Tibial nerve (tissue), 4 donors: Measurements from ENCODE around the gene BAIAP2. TPM values are rescaled to one million over a fixed set of nuclear protein-coding genes. Genes with fewer than 3 reads are reported as not detected.
"Not testable (repeated sequence)": the region's sequence is repeated elsewhere in the genome, so short reads cannot be mapped to it uniquely, and the experiment has no call there.

Experiments used
- DNase-seq, 2 donors: peaks; one replicate each; pipeline ENCODE4 v3.0.0-alpha.2; 2019; ENCODE audit warnings: low spot score in 2 of 2
- H3K27ac ChIP-seq, 4 donors: fragments of 200-600 bp; sonication (generic) in 3 of 4; one replicate each; pipeline ENCODE4 v1.5.1; 2017 to 2019; ENCODE audit warnings: mild to moderate bottlenecking in 1 of 4
- H3K27me3 ChIP-seq, 2 donors: fragments of 200-600 bp; sonication (generic) in 1 of 2; one replicate each; pipeline versions ENCODE4 v1.5.1 to v1.6.0; 2017 to 2019
- H3K36me3 ChIP-seq, 3 donors: fragments of 200-600 bp; sonication (generic); one replicate each; pipeline ENCODE4 v1.5.1; 2018 to 2019
- H3K4me1 ChIP-seq, 4 donors: fragments of 200-600 bp; sonication (generic) in 3 of 4; one replicate each; pipeline ENCODE4 v1.5.1; 2017 to 2019
- H3K4me3 ChIP-seq, 4 donors: fragments of 200-600 bp; sonication (generic) in 3 of 4; one replicate each; pipeline ENCODE4 v1.5.1; 2017 to 2019; ENCODE audit warnings: mild to moderate bottlenecking in 1 of 4, moderate library complexity in 1 of 4
- H3K9me3 ChIP-seq, 4 donors: fragments of 200-600 bp; sonication (generic) in 3 of 4; one replicate each; pipeline ENCODE4 v1.5.1; 2017 to 2019
- CTCF ChIP-seq, 5 experiments: fragments of 200-600 bp in 3 of 5; fragments of 450-650 bp in 2 of 5; sonication (generic) in 3 of 5; IDR thresholded peaks; one replicate each; pipeline ENCODE4 v1.5.1; 2016 to 2019; ENCODE audit warnings: antibody characterized with exemption in 5 of 5, mild to moderate bottlenecking in 3 of 5, moderate library complexity in 2 of 5
- EP300 ChIP-seq, 2 donors: sonication (generic); formaldehyde crosslinking; IDR thresholded peaks; one replicate each; pipeline ENCODE4 v1.6.1; 2017; ENCODE audit warnings: antibody characterized with exemption in 2 of 2, mild to moderate bottlenecking in 1 of 2
- POLR2A ChIP-seq, 2 donors: fragments of 450-650 bp; IDR thresholded peaks; one replicate each; pipeline ENCODE4 v1.6.1; 2017; ENCODE audit warnings: antibody characterized with exemption in 2 of 2, mild to moderate bottlenecking in 2 of 2, moderate library complexity in 2 of 2
- WGBS, 2 donors: methylation state at CpG; one replicate each; pipeline ENCODE4 v1.1.5; 2018; 5-methylcytosine and 5-hydroxymethylcytosine counted together
- total RNA-seq, 4 donors: library from RNA; depleted of rRNA; stranded (reverse); fragments of >200 nt; gene quantifications; one replicate each; pipeline ENCODE4 v1.1.0, GENCODE V29; 2016

BAIAP2 gene
- total RNA-seq, 4 donors from 2014 or later, result 49.5 to 81.2 (median 66.9) TPM

- no peaks in the 10 kb centered on the region for H3K9me3 ChIP-seq
- 91 to 92% methylated on average over 42 of the region's 42 CpGs for WGBS, 2 donors
- no peak overlapping the region for H3K27ac ChIP-seq
- DNase-seq, result no peak
- H3K36me3 ChIP-seq, result peaks cover 0 to 38% (median 0%) of the 10 kb centered on the region in 3 donors
- no peak overlapping the region for H3K4me3 ChIP-seq
- peaks cover 0 to 37% (median 0%) of the 10 kb centered on the region in 4 donors for H3K4me1 ChIP-seq
- TF ChIP-seq CTCF (IDR thresholded peaks at IDR 0.05) (no peak), POLR2A (IDR thresholded peaks at IDR 0.05) (no peak), EP300 (IDR thresholded peaks at IDR 0.05) (no peak)
- H3K27me3 ChIP-seq, result no peaks in the 10 kb centered on the region
Measured at GRCh38 chr17:81073967-81074839, 39.3 kb downstream of the BAIAP2 start.

DNA sequence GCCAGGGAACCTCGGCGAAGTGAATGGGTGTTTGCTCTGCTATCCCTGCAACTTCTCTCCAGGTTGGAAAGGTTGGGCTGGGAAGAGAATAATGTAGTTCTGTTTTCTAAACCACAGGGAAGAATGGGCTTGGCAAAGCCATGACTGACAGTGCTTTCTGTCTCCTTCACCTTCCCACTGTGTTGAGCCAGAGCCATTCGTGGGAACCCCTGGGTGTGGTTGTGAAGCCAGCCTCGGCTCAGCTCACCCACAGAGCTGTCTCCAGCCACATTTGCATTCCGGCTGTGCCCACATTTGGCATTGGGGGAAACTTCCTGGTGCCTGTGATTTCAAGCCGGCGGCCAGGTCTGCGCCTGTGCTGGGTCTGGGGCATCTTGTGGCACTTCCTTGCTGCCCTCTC, 39.9 kb downstream of the BAIAP2 start:
- no peak for TF ChIP-seq EP300 (IDR thresholded peaks at IDR 0.05)
- no peak for TF ChIP-seq CTCF (IDR thresholded peaks at IDR 0.05)
- TF ChIP-seq POLR2A (IDR thresholded peaks at IDR 0.05), result no peak
- no peak for DNase-seq
- Histone ChIP-seq H3K27me3 (no peaks in the 10 kb centered on the region), H3K9me3 (no peaks in the 10 kb centered on the region), H3K36me3 (peaks cover 0 to 38% (median 0%) of the 10 kb centered on the region in 3 donors), H3K27ac (no peak overlapping the region), H3K4me3 (no peak overlapping the region), H3K4me1 (peaks cover 0 to 44% (median 0%) of the 10 kb centered on the region in 4 donors)
- WGBS, 2 donors, result 66 to 68% methylated on average over 8 of the region's 8 CpGs

DNA sequence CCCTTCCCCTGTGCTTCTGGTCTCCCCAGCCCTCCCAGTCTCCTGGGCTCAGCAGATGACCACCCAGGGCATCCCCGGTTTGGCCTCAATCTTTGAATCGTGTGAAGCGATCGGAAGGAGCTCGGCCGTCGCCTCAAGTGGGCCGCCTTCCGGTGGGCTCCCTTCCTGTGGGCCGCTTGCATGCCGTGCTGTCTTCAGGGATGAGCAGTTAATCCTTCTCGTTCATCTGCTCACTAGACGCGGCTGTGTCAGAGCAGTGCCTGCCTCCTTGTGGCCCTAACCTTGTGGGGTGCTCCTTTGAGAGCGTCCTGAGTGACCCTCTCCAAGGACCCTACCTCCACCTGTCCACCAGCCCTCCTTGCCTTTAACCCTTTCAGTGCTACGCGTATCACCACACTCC, 40.4 kb downstream of the BAIAP2 start:
- Histone ChIP-seq H3K27me3 (no peaks in the 10 kb centered on the region), H3K9me3 (no peaks in the 10 kb centered on the region), H3K4me3 (no peak overlapping the region), H3K36me3 (peaks cover 0 to 38% (median 0%) of the 10 kb centered on the region in 3 donors), H3K27ac (no peak overlapping the region), H3K4me1 (peaks cover 0 to 44% (median 0%) of the 10 kb centered on the region in 4 donors)
- 77 to 82% methylated on average over 17 of the region's 17 CpGs for WGBS, 2 donors
- TF ChIP-seq POLR2A (IDR thresholded peaks at IDR 0.05) (no peak), EP300 (IDR thresholded peaks at IDR 0.05) (no peak), CTCF (IDR thresholded peaks at IDR 0.05) (no peak)
- DNase-seq, result no peak

- Histone ChIP-seq H3K27me3 (no peaks in the 10 kb centered on the region), H3K9me3 (no peaks in the 10 kb centered on the region), H3K4me3 (no peak overlapping the region), H3K4me1 (peaks cover 0 to 37% (median 0%) of the 10 kb centered on the region in 4 donors), H3K36me3 (peaks cover 0 to 32% (median 0%) of the 10 kb centered on the region in 3 donors), H3K27ac (no peak overlapping the region)
- 65 to 69% methylated on average over 12 to 14 of the region's 14 CpGs for WGBS, 2 donors
- TF ChIP-seq EP300 (IDR thresholded peaks at IDR 0.05) (no peak), CTCF (IDR thresholded peaks at IDR 0.05) (no peak), POLR2A (IDR thresholded peaks at IDR 0.05) (no peak)
- DNase-seq, result no peak
Measured at GRCh38 chr17:81076141-81076679, 41.3 kb downstream of the BAIAP2 start.

DNA sequence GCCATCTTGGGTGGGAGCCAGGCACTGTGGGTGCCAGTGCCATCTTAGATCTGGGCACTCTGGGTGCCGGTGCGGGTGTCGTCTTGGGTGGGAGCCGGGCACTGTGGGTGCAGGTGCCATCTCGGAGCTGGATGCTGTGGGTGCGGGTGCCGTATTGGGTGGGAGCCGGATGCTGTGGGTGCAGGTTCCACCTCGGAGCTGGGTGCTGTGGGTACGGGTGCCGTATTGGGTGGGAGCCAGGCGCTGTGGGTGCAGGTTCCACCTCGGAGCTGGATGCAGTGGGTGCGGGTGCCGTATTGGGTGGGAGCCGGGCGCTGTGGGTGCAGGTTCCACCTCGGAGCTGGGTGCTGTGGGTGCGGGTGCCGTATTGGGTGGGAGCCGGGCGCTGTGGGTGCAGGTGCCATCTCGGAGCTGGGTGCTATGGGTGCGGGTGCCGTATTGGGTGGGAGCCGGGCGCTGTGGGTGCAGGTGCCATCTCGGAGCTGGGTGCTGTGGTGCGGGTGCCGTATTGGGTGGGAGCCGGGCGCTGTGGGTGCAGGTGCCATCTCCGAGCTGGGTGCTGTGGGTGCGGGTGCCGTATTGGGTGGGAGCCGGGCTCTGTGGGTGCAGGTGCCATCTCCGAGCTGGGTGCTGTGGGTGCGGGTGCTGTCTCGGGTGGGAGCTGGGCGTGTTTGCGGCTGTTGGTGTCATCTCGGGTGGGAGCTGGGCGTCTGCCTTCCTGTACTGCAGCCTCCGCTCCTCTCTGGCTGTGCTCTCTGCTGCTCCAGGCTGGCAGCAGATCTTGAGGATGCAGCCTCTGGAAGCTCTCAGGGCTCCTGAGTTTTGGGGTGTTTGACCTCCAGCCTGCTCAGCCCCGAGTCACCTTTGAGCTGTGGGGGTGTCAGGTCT, 43.3 kb downstream of the BAIAP2 start:
- not testable (repeated sequence) for DNase-seq, H3K4me3 ChIP-seq, H3K9me3 ChIP-seq, H3K27ac ChIP-seq, H3K27me3 ChIP-seq
- peaks cover 0 to 43% (median 9%) of the 10 kb centered on the region in 4 donors for H3K4me1 ChIP-seq
- 89 to 94% methylated on average over 40 to 45 of the region's 45 CpGs for WGBS, 2 donors
- peaks cover 0 to 24% (median 0%) of the 10 kb centered on the region in 3 donors for H3K36me3 ChIP-seq
